Measurements from ENCODE around the gene TNS2. TPM values are rescaled to one million over a fixed set of nuclear protein-coding genes. Genes with fewer than 3 reads are reported as not detected.
A peak's percentile ranks its signal among the peaks of the same experiment; 100 is the strongest.

The TNS2 gene
- total and polyA plus RNA-seq, 10 of the 15 experiments (the other 5 are each of a cell fraction or from before 2014, with no cell fraction given) = 0.03 to 0.72 (median 0.16) TPM; not detected in 4

GRCh38 chr12:53098354-53098981 is 48.6 kb downstream of the TNS2 start:
- peak overlapping the region; percentile 75; the same call in 1 of the 2 replicates for H2AFZ ChIP-seq (ENCODE audit: control insufficient read depth, low read depth, low read length)
- FAIRE-seq = no peak
- intact Hi-C loops (cut with micrococcal nuclease; ENCODE audit: unreplicated experiment) = loop anchor here (5.0 kb wide), 1 partner anchor 46 kb away; the partner anchor contains the start of gene TNS2
- peaks cover 22% of the 10 kb centered on the region for H3K4me1 ChIP-seq (ENCODE audit: control insufficient read depth, insufficient read depth, low read length)
- ATAC-seq = peak; percentile 1; the same call in 2 of the 3 replicates
- WGBS (ENCODE audit: insufficient coverage, insufficient replicate concordance, low lambda C conversion rate, missing lambda C conversion rate) = 44% methylated on average over 13 of the region's 13 CpGs
- ChIA-PET RAD21 (ENCODE audit: unreplicated experiment) (interaction anchor here (0.5 to 4.7 kb wide), 13 partner anchors 10 to 100 kb away, joined by 3 to 84 read pairs (median 4); partner anchors contain the start of gene SPRYD3), CTCF (interaction anchor here (0.7 to 11.8 kb wide), 28 partner anchors 8 to 308 kb away, joined by 3 to 355 read pairs (median 6); partner anchors contain the start of genes AAAS, PFDN5 and SPRYD3), POLR2A (interaction anchor here (0.6 to 2.8 kb wide), 4 partner anchors 19 to 655 kb away, joined by 3 to 10 read pairs (median 4); partner anchors contain the start of gene SPRYD3), SMC1A (ENCODE audit: uncharacterized antibody, unreplicated experiment) (interaction anchor here (0.8 to 7.0 kb wide), 12 partner anchors 11 to 222 kb away, joined by 3 to 126 read pairs (median 4); partner anchors contain the start of genes PFDN5 and SPRYD3)
- no peak for DNase-seq (ENCODE audit: low read depth, low spot score)
- H3K9ac ChIP-seq (ENCODE audit: control insufficient read depth, insufficient read depth, low read length) = no peak overlapping the region
- H3K4me2 ChIP-seq (ENCODE audit: control insufficient read depth, insufficient read depth) = peak overlapping the region; percentile 94
- H3K27me3 ChIP-seq (replicated peaks in 1 of 2; ENCODE audit: control insufficient read depth in 2 of 2, insufficient read depth in 2 of 2, low read length in 1 of 2) = peaks cover 0 to 6% of the 10 kb centered on the region in 2 experiments; a peak in 2 of 4 replicates
- H3K9me3 ChIP-seq (replicated peaks; ENCODE audit: control insufficient read depth, insufficient read depth, low read length) = no peaks in the 10 kb centered on the region
- no peaks in the 10 kb centered on the region for H3K79me2 ChIP-seq (ENCODE audit: control insufficient read depth, insufficient read depth, low read length)
- H3K36me3 ChIP-seq (ENCODE audit: control insufficient read depth in 2 of 2, insufficient read depth in 2 of 2, low read length in 1 of 2) = no peaks in the 10 kb centered on the region
- no peaks in the 10 kb centered on the region for H4K20me1 ChIP-seq (ENCODE audit: control insufficient read depth, insufficient read depth)
- in situ Hi-C loops (cut with MboI) = no loop called here
- TF ChIP-seq NFXL1 (IDR thresholded peaks at IDR 0.05; ENCODE audit: borderline replicate concordance) (no peak), TCF3 (IDR thresholded peaks at IDR 0.05; ENCODE audit: borderline replicate concordance, insufficient read depth, low read depth, low read length) (no peak)
- BruUV-seq (replicated peaks) = no TSS peak
- no peak overlapping the region for H3K27ac ChIP-seq (ENCODE audit: control insufficient read depth, insufficient read depth)
- no peak overlapping the region; the same call in 1 of the 2 replicates for H3K4me3 ChIP-seq

All from GM12878 (cell line).